IMR-90 (cell line): ENCODE data around the gene ZNF750.

ENCODE experiments used
- CHD1 ChIP-seq: IDR thresholded peaks from 2 replicates; pipeline ENCODE4 v1.6.1; 2012; ENCODE audit warnings: low read depth, low read length, improper control_type of control experiment
- CTCF ChIP-seq: conservative IDR thresholded peaks from 2 replicates; pipeline ENCODE4 v1.5.1; 2012; ENCODE audit warnings: mild to moderate bottlenecking, low read depth, low read length, improper control_type of control experiment
- ELK1 ChIP-seq: fragments of 150-350 bp; IDR thresholded peaks from 2 replicates; pipeline ENCODE4 v1.6.1; 2016; ENCODE audit warnings: low read depth, mild to moderate bottlenecking, low read length, moderate library complexity, borderline replicate concordance
- FOS ChIP-seq: fragments of 150-350 bp; IDR thresholded peaks from 2 replicates; pipeline ENCODE4 v1.6.1; 2016; ENCODE audit warnings: low read depth, low read length
- MAFK ChIP-seq: IDR thresholded peaks from 2 replicates; pipeline ENCODE4 v1.6.1; 2012; ENCODE audit warnings: low read depth, low read length, improper control_type of control experiment
- MAZ ChIP-seq: IDR thresholded peaks from 2 replicates; pipeline ENCODE4 v1.6.1; 2012; ENCODE audit warnings: low read depth, mild to moderate bottlenecking, low read length, improper control_type of control experiment, moderate library complexity, borderline replicate concordance
- MXI1 ChIP-seq: IDR thresholded peaks from 2 replicates; pipeline ENCODE4 v1.6.1; 2012; ENCODE audit warnings: low read depth, mild to moderate bottlenecking, low read length, moderate library complexity, borderline replicate concordance
- POLR2A ChIP-seq: IDR thresholded peaks from 2 replicates; pipeline ENCODE4 v1.6.1; 2012; ENCODE audit warnings: mild to moderate bottlenecking, low read depth, low read length
- RAD21 ChIP-seq: IDR thresholded peaks from 2 replicates; pipeline ENCODE4 v1.6.1; 2012; ENCODE audit warnings: low read length, improper control_type of control experiment
- RCOR1 ChIP-seq: IDR thresholded peaks from 2 replicates; pipeline ENCODE4 v1.6.1; 2012; ENCODE audit warnings: mild to moderate bottlenecking, low read length, improper control_type of control experiment; ENCODE audit not compliant: insufficient replicate concordance
- RFX5 ChIP-seq: IDR thresholded peaks from 2 replicates; pipeline ENCODE4 v1.8.0; 2012; ENCODE audit warnings: low read depth, mild to moderate bottlenecking, low read length, moderate library complexity
- SMC3 ChIP-seq: fragments of 150-350 bp; IDR thresholded peaks from 2 replicates; pipeline ENCODE4 v1.6.1; 2016; ENCODE audit warnings: low read depth, mild to moderate bottlenecking, antibody characterized with exemption, low read length, moderate library complexity

- no peak for TF ChIP-seq CTCF
- TF ChIP-seq FOS, result no peak
- no peak for TF ChIP-seq MAFK
- TF ChIP-seq POLR2A, result no peak
- no peak for TF ChIP-seq RAD21
- no peak for TF ChIP-seq ELK1
- TF ChIP-seq SMC3, result no peak
- TF ChIP-seq MAZ, result no peak
- TF ChIP-seq RFX5, result no peak
- TF ChIP-seq RCOR1, result no peak
- no peak for TF ChIP-seq MXI1
- no peak for TF ChIP-seq CHD1
These were observed 28.0 kb upstream of the ZNF750 start for GRCh38 chr17:82867763-82868325.
